Retinal pigment epithelial cell (primary cell): ENCODE data around the gene ITGB5.

Source experiments
- DNase-seq: peaks from one replicate; pipeline ENCODE4 v3.0.0-alpha.2; 2010; ENCODE audit warnings: low read depth
- H3K4me3 ChIP-seq: 2 replicates; pipeline ENCODE4 v1.5.1; 2011; ENCODE audit warnings: mild to moderate bottlenecking, low read length, control low read depth, moderate library complexity
- CTCF ChIP-seq: conservative IDR thresholded peaks from 2 replicates; pipeline ENCODE4 v1.5.1; 2011; ENCODE audit warnings: low read depth, low read length, control low read depth, inconsistent platforms

Gene ITGB5

GRCh38 chr3:124915254-124915653 lies 28.1 kb upstream of the ITGB5 start:
- no peak overlapping the region for H3K4me3 ChIP-seq
- TF ChIP-seq CTCF, result no peak

GRCh38 chr3:124907957-124908356 lies 20.8 kb upstream of the ITGB5 start:
- no peak overlapping the region for H3K4me3 ChIP-seq
- no peak for TF ChIP-seq CTCF
- no peak for DNase-seq

More at GRCh38 chr3:124915254-124915653, 28.1 kb upstream of the ITGB5 start:
- no peak for DNase-seq

GRCh38 chr3:124904835-124905492 lies 17.8 kb upstream of the ITGB5 start:
- no peak overlapping the region for H3K4me3 ChIP-seq
- TF ChIP-seq CTCF, result no peak
- no peak for DNase-seq

- no peak overlapping the region for H3K4me3 ChIP-seq
- no peak for DNase-seq
- no peak for TF ChIP-seq CTCF
These were observed 17.0 kb upstream of the ITGB5 start for GRCh38 chr3:124903896-124904834.

- no peak overlapping the region for H3K4me3 ChIP-seq
- TF ChIP-seq CTCF, result no peak
- no peak for DNase-seq
These were observed 9.8 kb upstream of the ITGB5 start for GRCh38 chr3:124896824-124897526.

GRCh38 chr3:124895756-124896155 lies 8.6 kb upstream of the ITGB5 start:
- no peak for TF ChIP-seq CTCF
- DNase-seq, result no peak
- no peak overlapping the region for H3K4me3 ChIP-seq
